Activated naive CD8-positive, alpha-beta T cell treated with anti-CD3 and anti-CD28 coated beads, Interleukin-2, amount 10 ng/mL, durations not matched to agents 7 days and 5 days (primary cell): Measurements from ENCODE around the gene SPHK2. TPM values are rescaled to one million over a fixed set of nuclear protein-coding genes. Genes with fewer than 3 reads are reported as not detected.
"Not testable (repeated sequence)": the region's sequence is repeated elsewhere in the genome, so short reads cannot be mapped to it uniquely, and the experiment has no call there.

ENCODE experiments used
- ATAC-seq: fragments of 150-1000 bp; cut with Tn5 transposase; one replicate; pipeline ENCODE4 v1.10.0; 2021; ENCODE audit warnings: low read depth, moderate library complexity
- POLR2A ChIA-PET: fragments of 350-600 bp; sonication (Branson Sonifier 250); formaldehyde crosslinking; loops from one replicate; lab custom pipeline; 2021; ENCODE audit warnings: antibody characterized with exemption; lab: Charles Lee
- DNase-seq: peaks from one replicate; pipeline ENCODE4 v3.0.0; 2021
- H3K27ac Mint-ChIP-seq: one replicate; pipeline ENCODE4 v1.8.0; 2022; ENCODE audit warnings: mild to moderate bottlenecking, mixed read lengths
- H3K27me3 Mint-ChIP-seq: one replicate; pipeline ENCODE4 v1.8.0; 2022; ENCODE audit warnings: mild to moderate bottlenecking, moderate library complexity, mixed read lengths
- H3K36me3 Mint-ChIP-seq: one replicate; pipeline ENCODE4 v1.8.0; 2021; ENCODE audit warnings: mild to moderate bottlenecking, mixed read lengths
- H3K4me1 Mint-ChIP-seq: one replicate; pipeline ENCODE4 v1.8.0; 2021; ENCODE audit warnings: mixed read lengths
- H3K4me3 Mint-ChIP-seq: one replicate; pipeline ENCODE4 v1.8.0; 2022; ENCODE audit warnings: mild to moderate bottlenecking, moderate library complexity, mixed read lengths
- H3K9me3 Mint-ChIP-seq: one replicate; pipeline ENCODE4 v1.8.0; 2021; ENCODE audit warnings: mixed read lengths
- total RNA-seq, 2 experiments: library from RNA; stranded (reverse); gene quantifications; one replicate each; pipeline ENCODE4 v1.2.3, GENCODE V29; 2021

SPHK2 gene, protein sequence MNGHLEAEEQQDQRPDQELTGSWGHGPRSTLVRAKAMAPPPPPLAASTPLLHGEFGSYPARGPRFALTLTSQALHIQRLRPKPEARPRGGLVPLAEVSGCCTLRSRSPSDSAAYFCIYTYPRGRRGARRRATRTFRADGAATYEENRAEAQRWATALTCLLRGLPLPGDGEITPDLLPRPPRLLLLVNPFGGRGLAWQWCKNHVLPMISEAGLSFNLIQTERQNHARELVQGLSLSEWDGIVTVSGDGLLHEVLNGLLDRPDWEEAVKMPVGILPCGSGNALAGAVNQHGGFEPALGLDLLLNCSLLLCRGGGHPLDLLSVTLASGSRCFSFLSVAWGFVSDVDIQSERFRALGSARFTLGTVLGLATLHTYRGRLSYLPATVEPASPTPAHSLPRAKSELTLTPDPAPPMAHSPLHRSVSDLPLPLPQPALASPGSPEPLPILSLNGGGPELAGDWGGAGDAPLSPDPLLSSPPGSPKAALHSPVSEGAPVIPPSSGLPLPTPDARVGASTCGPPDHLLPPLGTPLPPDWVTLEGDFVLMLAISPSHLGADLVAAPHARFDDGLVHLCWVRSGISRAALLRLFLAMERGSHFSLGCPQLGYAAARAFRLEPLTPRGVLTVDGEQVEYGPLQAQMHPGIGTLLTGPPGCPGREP
- total RNA-seq: 10 to 100 TPM; 31.4 to 31.8 TPM

DNA sequence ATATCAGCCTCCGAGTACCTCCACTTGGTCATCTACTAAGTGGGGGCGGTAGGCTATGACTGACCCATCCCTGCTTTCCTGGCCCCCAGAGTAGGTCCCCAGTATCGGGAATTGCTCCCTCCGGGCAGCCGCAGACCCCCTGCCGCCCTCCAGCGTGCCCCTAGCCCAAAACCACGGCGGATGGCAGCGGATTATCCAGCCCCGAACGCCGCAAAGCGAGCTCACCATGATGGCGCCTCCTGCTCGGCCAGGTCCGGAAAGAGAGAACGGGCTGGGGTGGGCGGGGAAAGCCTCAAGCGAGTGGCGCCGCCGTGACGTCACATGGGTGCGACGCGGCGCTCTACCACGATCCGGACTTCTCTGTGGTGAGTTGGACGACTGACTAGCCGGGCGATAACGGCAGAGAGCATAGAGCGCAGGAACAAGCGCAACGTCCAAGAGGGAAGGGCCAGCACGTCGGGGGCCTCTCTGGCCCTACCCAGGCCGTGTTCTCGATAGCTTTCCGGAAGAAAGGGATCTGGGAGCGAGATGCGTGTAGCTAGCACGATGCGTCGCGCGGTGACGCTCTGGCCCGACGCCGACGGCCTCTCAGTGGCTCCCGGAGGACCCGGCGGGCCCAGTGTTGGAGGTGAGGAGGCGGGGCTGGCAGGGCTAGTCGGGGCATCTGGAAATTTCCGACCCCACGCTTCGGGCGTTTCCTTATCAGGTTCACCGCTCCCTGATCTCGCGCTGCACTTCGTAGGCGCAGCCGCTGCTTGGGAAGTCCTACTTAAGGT lies at the start of gene SPHK2, which contains the start of gene RPL18:
SPHK2 (plus strand) TSS at position 591 of the 776 bp plus-strand sequence. CDS start 1,009 bp downstream, outside the sequence.
RPL18 (minus strand) TSS at position 263 of the 776 bp plus-strand sequence; CDS start at position 228, 35 bp downstream.
- H3K4me3 Mint-ChIP-seq: peak within 1 kb of the TSS; percentile 95
- peak; percentile 96 for DNase-seq
- peak within 1 kb of the TSS; percentile 98 for H3K27ac Mint-ChIP-seq
- no peaks in the 10 kb centered on the region for H3K9me3 Mint-ChIP-seq
- POLR2A ChIA-PET: interaction anchor here (0.6 to 3.1 kb wide), 20 partner anchors 9 to 1284 kb away, joined by 3 to 37 read pairs (median 5); partner anchors contain the start of genes BCAT2, CA11, DBP and GYS1
- H3K4me1 Mint-ChIP-seq: peaks cover 39% of the 10 kb centered on the region
- H3K36me3 Mint-ChIP-seq: peaks cover 31% of the 10 kb centered on the region
- no peaks in the 10 kb centered on the region for H3K27me3 Mint-ChIP-seq
- ATAC-seq: peak; percentile 81

GRCh38 chr19:48569814-48570213 lies 49.5 kb upstream of the SPHK2 start:
- DNase-seq: no peak
- no peak for ATAC-seq
- H3K9me3 Mint-ChIP-seq: no peaks in the 10 kb centered on the region
- H3K4me1 Mint-ChIP-seq: no peaks in the 10 kb centered on the region
- no peak overlapping the region for H3K4me3 Mint-ChIP-seq
- H3K27ac Mint-ChIP-seq: no peak overlapping the region
- no peaks in the 10 kb centered on the region for H3K36me3 Mint-ChIP-seq
- peaks cover 9% of the 10 kb centered on the region for H3K27me3 Mint-ChIP-seq
- POLR2A ChIA-PET: no interaction called here

DNA sequence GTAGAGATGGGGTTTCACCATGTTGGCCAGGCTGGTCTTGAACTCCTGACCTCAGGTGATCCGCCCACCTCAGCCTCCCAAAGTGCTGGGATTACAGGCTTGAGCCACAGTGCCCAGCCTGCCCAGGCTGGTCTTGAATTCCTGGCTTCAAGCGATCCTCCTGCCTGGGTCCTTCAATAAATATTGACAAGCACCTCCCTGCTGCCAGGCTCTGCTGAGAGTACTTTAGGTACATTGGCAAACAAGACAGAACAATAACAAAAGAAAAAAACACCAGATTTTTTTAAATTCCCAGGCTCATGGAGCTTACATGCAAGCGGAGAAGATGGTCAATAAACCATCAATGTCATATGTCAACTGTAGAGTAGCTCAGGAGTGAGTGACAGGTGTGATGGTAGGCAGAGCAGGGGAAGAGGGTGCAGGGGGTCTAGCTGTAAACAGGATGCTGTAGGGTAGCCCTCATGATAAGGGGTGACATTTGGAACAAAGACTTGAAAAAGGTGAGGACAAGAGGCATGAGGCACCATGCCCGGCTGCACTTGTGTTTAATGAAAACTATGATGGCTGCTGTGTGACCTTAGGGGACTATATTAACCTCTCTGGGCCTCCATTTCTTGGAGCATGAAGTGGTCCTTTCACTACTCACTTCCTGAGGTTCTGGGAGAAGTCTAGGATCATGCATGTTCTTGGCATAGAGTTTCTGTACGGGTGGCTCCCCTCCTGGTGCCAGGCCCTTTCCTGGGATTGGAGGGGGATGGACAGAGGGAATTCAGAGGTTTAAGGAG lies 47.7 kb upstream of the SPHK2 start:
- ATAC-seq (no peak), DNase-seq (no peak)
- Mint-ChIP-seq H3K36me3 (no peaks in the 10 kb centered on the region), H3K4me3 (no peak overlapping the region), H3K27me3 (peaks cover 9% of the 10 kb centered on the region), H3K4me1 (no peaks in the 10 kb centered on the region), H3K27ac (no peak overlapping the region), H3K9me3 (no peaks in the 10 kb centered on the region)
- POLR2A ChIA-PET: no interaction called here

DNA sequence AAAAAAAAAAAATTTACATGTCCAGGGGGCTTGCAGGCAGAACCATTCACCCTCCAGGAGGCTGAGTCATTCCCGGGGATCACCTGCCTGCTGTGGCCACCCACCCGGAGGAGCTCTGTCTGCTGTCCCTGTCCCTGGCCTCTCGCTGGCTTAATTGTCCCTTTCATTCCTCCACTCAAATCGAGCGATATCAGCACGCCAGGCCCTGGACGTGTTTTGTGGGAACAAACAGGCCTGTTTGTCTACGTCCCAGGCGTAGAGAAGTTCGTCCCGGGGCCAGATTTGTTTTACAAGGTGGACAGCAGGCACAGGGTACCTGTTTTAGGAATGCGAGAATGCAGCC lies 46.2 kb upstream of the SPHK2 start:
- H3K4me3 Mint-ChIP-seq: no peak overlapping the region
- no peaks in the 10 kb centered on the region for H3K36me3 Mint-ChIP-seq
- POLR2A ChIA-PET: no interaction called here
- no peaks in the 10 kb centered on the region for H3K4me1 Mint-ChIP-seq
- H3K9me3 Mint-ChIP-seq: no peaks in the 10 kb centered on the region
- H3K27me3 Mint-ChIP-seq: peaks cover 9% of the 10 kb centered on the region
- DNase-seq (no peak), ATAC-seq (no peak)
- no peak overlapping the region for H3K27ac Mint-ChIP-seq

DNA sequence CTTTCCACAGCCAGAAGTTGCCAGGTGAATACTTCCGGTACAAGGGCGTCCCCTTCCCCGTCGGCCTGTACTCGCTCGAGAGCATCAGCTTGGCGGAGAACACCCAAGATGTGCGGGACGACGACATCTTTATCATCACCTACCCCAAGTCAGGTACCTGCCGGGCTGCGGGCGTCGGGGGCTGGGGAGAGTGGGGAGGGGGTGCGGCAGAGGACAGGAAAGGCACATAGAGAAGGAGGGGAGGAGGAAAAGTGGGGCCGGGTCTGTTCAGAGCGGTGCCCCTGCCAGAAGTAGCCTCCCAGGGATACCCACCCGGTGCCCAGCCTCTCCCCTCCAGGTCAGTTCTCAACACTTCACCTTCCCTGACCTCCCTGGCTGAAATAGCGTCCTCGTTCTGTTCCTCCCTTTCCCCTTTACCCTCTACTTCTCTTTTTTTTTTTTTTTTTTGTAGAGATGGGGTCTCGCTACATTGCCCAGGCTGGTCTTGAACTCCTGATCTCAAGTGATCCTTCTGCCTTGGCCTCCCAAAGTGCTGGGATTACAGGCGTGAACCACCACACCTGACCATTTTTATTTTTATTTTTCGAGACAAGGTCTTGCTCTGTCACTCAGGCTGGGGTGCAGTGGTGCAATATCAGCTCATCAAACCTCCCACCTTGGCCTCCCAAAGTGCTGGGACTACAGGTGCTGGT lies 43.2 kb upstream of the SPHK2 start:
- Mint-ChIP-seq H3K9me3 (no peaks in the 10 kb centered on the region), H3K4me1 (no peaks in the 10 kb centered on the region), H3K27me3 (peaks cover 7% of the 10 kb centered on the region), H3K27ac (no peak overlapping the region), H3K36me3 (no peaks in the 10 kb centered on the region), H3K4me3 (no peak overlapping the region)
- POLR2A ChIA-PET: interaction anchor here (0.7 kb wide), 1 partner anchor 132 kb away, joined by 4 read pairs; no protein-coding TSS in a partner anchor
- DNase-seq (no peak), ATAC-seq (no peak)

GRCh38 chr19:48577908-48578307 lies 41.4 kb upstream of the SPHK2 start:
- DNase-seq, POLR2A ChIA-PET, ATAC-seq, H3K36me3 Mint-ChIP-seq, H3K4me1 Mint-ChIP-seq, H3K4me3 Mint-ChIP-seq, H3K27ac Mint-ChIP-seq, H3K27me3 Mint-ChIP-seq, H3K9me3 Mint-ChIP-seq: not testable (repeated sequence)

- H3K4me1 Mint-ChIP-seq: no peaks in the 10 kb centered on the region
- DNase-seq (no peak), ATAC-seq (no peak)
- no peaks in the 10 kb centered on the region for H3K36me3 Mint-ChIP-seq
- no peak overlapping the region for H3K27ac Mint-ChIP-seq
- H3K9me3 Mint-ChIP-seq: no peaks in the 10 kb centered on the region
- H3K27me3 Mint-ChIP-seq: peaks cover 7% of the 10 kb centered on the region
- no peak overlapping the region for H3K4me3 Mint-ChIP-seq
- POLR2A ChIA-PET: interaction anchor here (0.6 kb wide), 1 partner anchor 228 kb away, joined by 4 read pairs; no protein-coding TSS in a partner anchor
Measured at GRCh38 chr19:48578891-48579290, 40.4 kb upstream of the SPHK2 start.

- ATAC-seq (no peak), DNase-seq (no peak)
- Mint-ChIP-seq H3K36me3 (no peaks in the 10 kb centered on the region), H3K27me3 (peaks cover 8% of the 10 kb centered on the region), H3K4me1 (peaks cover 4% of the 10 kb centered on the region), H3K27ac (no peak overlapping the region), H3K4me3 (no peak overlapping the region), H3K9me3 (no peaks in the 10 kb centered on the region)
- POLR2A ChIA-PET: no interaction called here
Measured at GRCh38 chr19:48582168-48582567, 37.1 kb upstream of the SPHK2 start.

DNA sequence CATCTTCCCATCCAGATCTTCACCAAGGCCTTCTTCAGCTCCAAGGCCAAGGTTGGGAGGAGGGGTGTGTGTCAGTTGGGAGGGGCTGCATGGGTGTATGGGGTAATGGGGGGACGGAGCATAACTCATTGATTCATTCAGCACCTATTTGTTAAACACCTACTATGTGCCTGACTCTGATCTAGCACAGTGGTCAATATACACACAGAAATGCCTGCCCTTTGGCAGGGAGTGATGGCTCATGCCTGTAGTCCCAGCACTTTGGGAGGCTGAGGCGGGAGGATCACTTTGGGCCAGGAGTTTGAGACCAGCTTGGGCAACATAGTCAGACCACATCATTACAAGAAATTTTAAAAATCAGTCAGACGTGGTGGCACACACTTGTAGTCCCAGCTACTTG lies 31.9 kb upstream of the SPHK2 start:
- Mint-ChIP-seq H3K4me3 (no peak overlapping the region), H3K36me3 (no peaks in the 10 kb centered on the region), H3K4me1 (peaks cover 16% of the 10 kb centered on the region), H3K27me3 (peaks cover 11% of the 10 kb centered on the region), H3K27ac (no peak overlapping the region), H3K9me3 (no peaks in the 10 kb centered on the region)
- DNase-seq (no peak), ATAC-seq (no peak)
- POLR2A ChIA-PET: interaction anchor here (0.6 kb wide), 1 partner anchor 82 kb away, joined by 3 read pairs; no protein-coding TSS in a partner anchor

DNA sequence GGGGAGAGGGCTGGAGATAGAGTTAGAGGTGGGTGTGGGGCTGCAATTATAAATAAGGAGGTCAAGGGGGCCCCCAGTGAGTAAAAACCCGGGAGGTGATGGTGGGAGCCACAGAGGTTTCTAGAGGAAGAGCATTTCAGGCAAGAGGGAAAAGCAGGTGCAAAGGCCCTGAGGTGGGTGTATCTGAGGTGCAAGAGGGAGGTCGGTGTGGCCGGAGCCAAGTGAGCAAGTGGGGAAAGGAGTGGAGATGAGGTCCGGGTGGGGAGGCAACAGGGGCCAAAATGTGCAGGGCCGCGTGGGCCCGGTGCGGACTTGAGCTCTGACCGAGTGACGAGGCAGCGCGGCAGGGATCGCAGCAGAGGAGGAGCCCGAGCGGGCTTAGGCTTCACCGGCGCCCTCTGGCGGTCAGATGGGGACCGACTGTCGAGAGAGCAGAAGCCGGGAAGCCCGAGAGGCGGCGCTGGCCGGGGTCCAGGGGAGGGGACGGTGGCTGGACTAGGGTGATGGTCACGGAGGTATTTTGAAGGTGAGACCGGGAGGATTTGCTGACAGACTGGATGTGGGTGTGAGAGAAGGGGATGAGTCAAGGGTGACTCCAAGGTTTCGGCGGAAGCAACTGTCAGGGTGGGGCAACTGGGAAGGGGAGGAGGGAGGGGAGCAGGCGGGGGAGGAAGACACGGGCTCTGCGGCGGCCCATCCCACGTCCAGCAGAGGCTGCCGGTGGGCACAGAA lies 30.5 kb upstream of the SPHK2 start:
- peaks cover 18% of the 10 kb centered on the region for H3K4me1 Mint-ChIP-seq
- H3K4me3 Mint-ChIP-seq: peak overlapping the region; percentile 79
- peak overlapping the region; percentile 34 for H3K27ac Mint-ChIP-seq
- H3K36me3 Mint-ChIP-seq: no peaks in the 10 kb centered on the region
- POLR2A ChIA-PET: interaction anchor here (0.5 to 1.0 kb wide), 3 partner anchors 17 to 83 kb away, joined by 3 to 5 read pairs (median 4); no protein-coding TSS in a partner anchor
- peak; percentile 93 for DNase-seq
- peak; percentile 86 for ATAC-seq
- peaks cover 11% of the 10 kb centered on the region for H3K27me3 Mint-ChIP-seq
- H3K9me3 Mint-ChIP-seq: no peaks in the 10 kb centered on the region

DNA sequence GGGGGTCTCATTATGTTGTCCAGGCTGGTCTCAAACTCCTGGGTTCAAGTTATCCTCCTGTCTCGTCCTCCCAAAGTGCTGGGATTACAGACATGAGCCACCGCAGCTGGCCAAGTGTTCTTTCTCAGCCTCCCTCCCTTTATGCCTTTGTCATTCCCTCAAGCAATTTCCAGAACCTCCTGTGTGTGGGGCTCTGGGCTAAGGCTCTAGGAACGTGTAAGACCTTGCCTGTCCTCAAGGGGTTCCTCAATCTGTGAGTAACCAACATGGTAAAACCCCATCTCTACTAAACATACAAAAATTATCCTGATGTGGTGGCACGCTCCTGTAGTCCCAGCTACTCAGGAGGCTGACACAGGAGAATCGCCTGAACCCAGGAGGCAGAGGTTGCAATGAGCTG lies 28.3 kb upstream of the SPHK2 start:
- POLR2A ChIA-PET: no interaction called here
- Mint-ChIP-seq H3K36me3 (no peaks in the 10 kb centered on the region), H3K9me3 (no peaks in the 10 kb centered on the region), H3K27me3 (peaks cover 10% of the 10 kb centered on the region), H3K4me3 (no peak overlapping the region), H3K4me1 (peaks cover 14% of the 10 kb centered on the region), H3K27ac (no peak overlapping the region)
- no peak for DNase-seq
- no peak for ATAC-seq
